Left ventricle myocardium inferior (tissue), 1 donor: ENCODE measurements around the gene TSPAN13. TPM values are rescaled to one million over a fixed set of nuclear protein-coding genes. Genes with fewer than 3 reads are reported as not detected.

Source experiments
- DNase-seq: peaks from one replicate; pipeline ENCODE4 v3.0.0-alpha.2; 2020
- H3K27ac ChIP-seq: fragments of 200-600 bp; replicated peaks from 2 replicates; pipeline ENCODE4 v1.8.0; 2021
- H3K27me3 ChIP-seq: fragments of 200-600 bp; 2 replicates; pipeline ENCODE4 v1.8.0; 2021; ENCODE audit warnings: low read depth
- H3K36me3 ChIP-seq: fragments of 200-600 bp; 2 replicates; pipeline ENCODE4 v1.8.0; 2021
- H3K4me1 ChIP-seq: fragments of 200-600 bp; 2 replicates; pipeline ENCODE4 v1.8.0; 2021
- H3K4me3 ChIP-seq: fragments of 200-600 bp; 2 replicates; pipeline ENCODE4 v1.8.0; 2021; ENCODE audit warnings: mild to moderate bottlenecking, moderate library complexity
- H3K9me3 ChIP-seq: fragments of 200-600 bp; replicated peaks from 2 replicates; pipeline ENCODE4 v1.8.0; 2021
- CTCF ChIP-seq: fragments of 200-600 bp; IDR thresholded peaks from 2 replicates; pipeline ENCODE4 v1.8.0; 2021; ENCODE audit warnings: antibody characterized with exemption, mild to moderate bottlenecking, borderline replicate concordance
- intact Hi-C: fragments of 100-400 bp; cut with micrococcal nuclease; formaldehyde crosslinking; loops from one replicate; pipeline ENCODE4 v1.11.0; 2022
- total RNA-seq: library from RNA; stranded (reverse); fragmentation: NEBNext Ultra II Directional; extraction: Animal tissue kit (Norgen Biotek cat#: 25700); gene quantifications from one replicate; pipeline ENCODE4 v1.2.1, GENCODE V29; 2021
- donor health status: DM: no; HTN: yes; CAD: no; lungs with severe emphysema.

TSPAN13 gene
- total RNA-seq, 1 donor from 2014 or later: 13.7 TPM

DNA sequence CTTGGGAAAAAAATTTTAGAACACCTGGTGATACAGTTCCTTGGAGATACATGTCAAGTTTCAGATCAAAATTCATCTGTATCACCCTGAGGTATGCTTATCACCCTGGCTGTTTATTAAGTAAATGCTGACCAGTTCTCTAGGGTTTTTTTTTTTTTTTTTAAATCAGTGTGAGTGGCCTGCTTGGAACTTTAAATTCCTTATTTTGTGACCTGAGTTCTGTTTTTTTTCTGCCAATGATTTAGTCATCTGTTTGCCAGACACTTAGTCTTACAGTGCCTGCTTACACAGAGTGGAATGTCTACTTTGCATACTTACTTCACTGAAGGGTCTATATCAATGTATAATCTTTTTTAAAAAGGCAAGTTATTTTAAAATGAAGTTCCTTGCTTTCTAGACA, 1.8 kb downstream of the TSPAN13 start:
- DNase-seq: no peak
- Histone ChIP-seq H3K27me3 (no peaks in the 10 kb centered on the region), H3K36me3 (no peaks in the 10 kb centered on the region), H3K27ac (peak overlapping the region; percentile 81), H3K4me1 (peaks cover 33% of the 10 kb centered on the region), H3K9me3 (no peaks in the 10 kb centered on the region), H3K4me3 (peak overlapping the region; percentile 89)
- no peak for TF ChIP-seq CTCF
- intact Hi-C loops: no loop called here

DNA sequence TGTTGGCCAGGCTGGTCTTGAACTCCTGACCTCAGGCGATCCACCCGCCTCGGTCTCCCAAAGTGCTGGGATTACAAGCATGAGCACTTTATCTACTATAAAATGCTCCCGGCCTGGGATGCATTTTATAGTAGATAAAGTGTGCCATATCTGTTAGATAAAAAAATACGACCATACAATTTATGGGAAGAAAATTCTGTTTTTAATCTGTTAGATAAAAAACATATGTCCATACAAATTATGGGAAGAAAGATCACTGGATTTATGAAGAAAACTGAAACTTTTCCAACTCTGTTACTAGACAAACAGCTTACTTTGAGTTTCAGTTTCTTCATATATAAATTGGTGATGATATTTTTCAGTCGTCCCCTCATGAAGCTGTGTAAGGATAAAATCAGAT, 4.5 kb downstream of the TSPAN13 start:
- Histone ChIP-seq H3K27me3 (no peaks in the 10 kb centered on the region), H3K27ac (no peak overlapping the region), H3K9me3 (no peaks in the 10 kb centered on the region), H3K4me3 (no peak overlapping the region), H3K4me1 (peaks cover 32% of the 10 kb centered on the region), H3K36me3 (no peaks in the 10 kb centered on the region)
- TF ChIP-seq CTCF: no peak
- no peak for DNase-seq
- intact Hi-C loops: no loop called here

DNA sequence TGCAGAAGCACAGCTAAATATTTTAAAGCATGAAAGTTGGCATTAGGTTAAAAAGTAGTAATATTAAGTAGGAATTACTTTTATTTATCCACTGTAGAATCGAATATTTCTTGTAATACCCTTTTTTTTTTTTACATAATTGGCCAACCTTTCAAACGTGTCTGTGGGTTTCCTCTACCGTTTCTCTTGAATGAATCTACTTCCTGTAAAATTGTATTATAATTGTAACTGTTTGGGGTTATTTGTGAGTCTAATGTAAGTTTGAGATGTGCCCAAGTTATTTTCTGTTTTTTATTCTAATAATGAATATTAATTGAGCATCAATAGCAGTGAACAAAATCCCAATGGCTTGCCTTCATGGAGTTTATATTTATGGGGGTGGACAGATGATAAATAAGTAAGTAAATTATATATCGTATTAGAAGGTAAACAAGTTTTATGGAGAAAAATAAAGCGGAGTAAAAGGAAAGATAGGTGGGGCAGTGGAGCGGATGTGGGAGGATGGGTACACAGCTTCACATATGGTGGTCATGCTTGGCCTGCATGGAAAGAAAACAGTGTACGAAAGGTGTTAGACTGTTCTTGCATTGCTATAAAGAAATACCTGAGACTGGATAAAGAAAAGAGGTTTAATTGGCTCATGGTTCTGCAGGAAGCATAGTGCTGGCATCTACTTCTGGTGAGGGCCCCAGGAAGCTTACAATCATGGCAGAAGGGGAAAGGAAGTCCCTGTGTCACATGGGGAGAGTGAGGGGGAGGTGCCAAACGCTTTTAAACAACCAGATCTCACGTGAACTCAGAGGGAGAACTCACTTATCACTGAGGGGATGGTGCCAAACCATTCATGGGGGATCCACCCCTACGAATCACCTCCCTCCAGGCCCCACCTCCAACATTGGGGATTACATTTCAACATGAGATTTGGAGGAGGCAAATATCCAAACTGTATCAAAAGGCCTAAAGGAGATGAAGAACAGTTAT, 5.4 kb downstream of the TSPAN13 start:
- no peak overlapping the region for H3K27ac ChIP-seq
- no peak for TF ChIP-seq CTCF

DNA sequence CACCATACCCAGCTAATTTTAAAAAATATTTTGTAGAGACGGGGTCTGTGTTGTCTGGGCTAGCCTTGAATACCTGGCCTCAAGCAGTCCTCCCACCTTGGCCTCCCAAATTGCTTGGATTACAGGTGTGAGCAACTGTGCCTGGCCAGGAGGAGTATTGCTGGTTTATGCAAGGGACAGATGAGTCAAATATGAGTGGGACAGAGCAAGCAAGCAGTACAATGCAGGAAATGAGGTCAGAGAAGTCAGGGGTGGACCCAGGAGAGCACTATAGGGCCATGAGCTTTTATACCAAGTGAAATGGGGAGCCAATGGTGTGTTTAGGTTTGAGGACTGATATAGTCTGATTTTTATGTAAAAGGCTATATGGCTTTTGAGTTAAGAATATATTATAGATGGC, 6.3 kb downstream of the TSPAN13 start:
- H3K4me3 ChIP-seq: no peak overlapping the region
- H3K36me3 ChIP-seq: no peaks in the 10 kb centered on the region
- no peak for DNase-seq
- H3K4me1 ChIP-seq: peaks cover 15% of the 10 kb centered on the region
- H3K27ac ChIP-seq: no peak overlapping the region
- H3K27me3 ChIP-seq: no peaks in the 10 kb centered on the region
- intact Hi-C loops: no loop called here
- H3K9me3 ChIP-seq: no peaks in the 10 kb centered on the region
- TF ChIP-seq CTCF: no peak

More for the DNA sequence above, 5.4 kb downstream of the TSPAN13 start:
- no peaks in the 10 kb centered on the region for H3K27me3 ChIP-seq
- DNase-seq: no peak
- H3K36me3 ChIP-seq: no peaks in the 10 kb centered on the region
- no peaks in the 10 kb centered on the region for H3K9me3 ChIP-seq
- peaks cover 23% of the 10 kb centered on the region for H3K4me1 ChIP-seq
- intact Hi-C loops: no loop called here
- no peak overlapping the region for H3K4me3 ChIP-seq

DNA sequence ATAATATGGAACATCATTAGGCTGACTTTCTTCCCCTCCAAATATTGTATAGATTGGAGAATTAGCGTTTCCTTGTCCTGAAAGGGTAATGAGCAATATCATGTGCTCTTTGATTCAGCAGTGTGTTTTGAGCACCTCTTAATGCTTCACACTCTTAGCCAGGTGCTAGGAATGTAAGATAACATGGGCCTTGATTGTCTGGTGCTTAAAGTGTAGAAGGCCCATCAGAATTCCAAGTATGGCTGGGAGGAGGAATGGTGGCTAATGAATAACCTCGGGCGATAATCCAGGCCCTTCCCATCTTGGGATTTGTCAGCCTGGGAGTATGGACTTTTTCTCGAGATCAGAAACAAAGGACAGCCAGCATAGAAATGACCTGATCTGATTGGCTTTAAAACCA, 8.6 kb downstream of the TSPAN13 start:
- TF ChIP-seq CTCF: no peak
- H3K9me3 ChIP-seq: no peaks in the 10 kb centered on the region
- intact Hi-C loops: no loop called here
- H3K4me3 ChIP-seq: no peak overlapping the region
- H3K36me3 ChIP-seq: no peaks in the 10 kb centered on the region
- H3K27ac ChIP-seq: no peak overlapping the region
- H3K27me3 ChIP-seq: no peaks in the 10 kb centered on the region
- no peak for DNase-seq
- H3K4me1 ChIP-seq: peaks cover 10% of the 10 kb centered on the region
